Skeletal muscle cell (primary cell): ENCODE measurements around the gene KIAA0825.

Experiments used
- DNase-seq: peaks from one replicate; pipeline ENCODE4 v3.0.0-alpha.2; 2010; ENCODE audit warnings: low read depth
- H3K4me3 ChIP-seq: 2 replicates; pipeline ENCODE4 v1.5.1; 2011; ENCODE audit warnings: low read depth, mild to moderate bottlenecking, control low read depth, low read length, moderate library complexity

Gene KIAA0825

DNA sequence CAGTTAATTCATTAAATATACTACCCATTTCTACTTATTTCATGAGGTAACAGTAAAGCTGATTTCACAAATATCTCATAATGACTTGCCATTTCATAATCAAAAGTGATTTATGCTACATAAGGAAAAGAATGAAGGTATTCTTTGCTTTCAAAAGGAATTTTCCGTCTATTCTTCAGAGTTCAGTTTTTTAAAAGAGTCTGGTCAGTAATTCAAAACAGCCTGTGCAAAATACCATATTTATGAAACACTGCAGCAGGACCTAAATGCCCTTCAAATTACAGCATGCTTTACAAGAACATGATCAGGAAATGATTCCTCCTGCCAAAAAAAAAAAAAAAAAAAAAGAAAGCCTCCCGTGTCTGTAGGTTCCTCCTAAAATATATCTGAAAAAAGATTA, 154.7 kb downstream of the KIAA0825 start:
- H3K4me3 ChIP-seq, result no peak overlapping the region
- DNase-seq, result peak; percentile 13

DNA sequence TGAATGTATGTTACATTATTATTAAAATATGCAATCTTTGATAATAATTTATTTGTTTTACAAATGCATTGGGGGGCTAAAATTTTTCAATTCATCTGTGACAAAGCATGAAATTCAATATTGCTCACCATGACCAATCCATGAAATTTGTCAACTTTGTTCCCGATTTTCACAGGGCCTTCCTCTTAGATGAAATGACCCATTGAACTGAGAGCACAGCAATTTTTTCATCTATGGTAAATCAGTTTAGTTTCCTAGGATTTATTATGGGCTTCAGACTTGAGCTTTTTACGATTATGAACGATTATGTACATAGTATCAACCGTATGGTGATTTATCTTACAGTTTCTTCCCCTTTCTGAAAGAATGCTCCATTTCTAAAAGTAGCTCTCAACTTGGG, 157.3 kb downstream of the KIAA0825 start:
- DNase-seq, result no peak
- H3K4me3 ChIP-seq, result no peak overlapping the region

DNA sequence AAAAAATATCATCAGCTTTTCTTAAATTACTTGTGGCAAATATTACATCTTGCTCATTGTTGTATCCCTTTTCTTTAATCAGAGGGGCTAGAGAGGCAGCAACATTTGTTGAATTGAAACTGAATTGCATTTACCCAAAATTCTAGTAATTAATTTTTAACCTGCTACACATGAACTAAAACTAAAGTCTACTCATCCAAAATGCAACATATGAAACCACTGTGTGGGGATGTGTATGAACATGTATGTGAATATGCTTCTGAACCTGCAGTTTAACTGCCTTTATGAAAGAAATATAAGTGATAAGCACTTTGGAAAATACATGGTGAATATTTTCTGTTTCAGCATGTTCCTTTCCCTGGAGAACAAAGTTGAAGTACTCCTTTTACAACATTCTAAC, 158.5 kb downstream of the KIAA0825 start:
- DNase-seq, result no peak
- no peak overlapping the region for H3K4me3 ChIP-seq

DNA sequence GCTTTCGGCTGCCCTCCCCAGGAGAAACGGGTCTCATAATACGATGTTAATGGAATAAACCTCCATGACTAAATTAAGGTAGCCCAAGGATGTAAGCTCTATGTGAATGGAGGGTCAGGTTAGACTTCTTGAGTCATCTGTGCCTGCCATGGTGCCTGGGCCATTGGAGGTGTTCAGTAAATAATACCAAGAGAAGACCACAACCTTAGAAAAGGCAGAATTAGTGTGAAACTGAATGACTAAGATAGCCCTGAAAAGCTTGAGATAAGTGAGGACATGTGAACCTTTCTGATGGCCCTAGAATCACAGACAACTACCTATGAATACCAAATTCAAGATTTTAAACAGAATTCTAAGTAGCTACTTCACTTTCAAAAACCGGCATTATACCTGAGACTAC, 160.6 kb downstream of the KIAA0825 start:
- DNase-seq, result no peak
- no peak overlapping the region for H3K4me3 ChIP-seq

DNA sequence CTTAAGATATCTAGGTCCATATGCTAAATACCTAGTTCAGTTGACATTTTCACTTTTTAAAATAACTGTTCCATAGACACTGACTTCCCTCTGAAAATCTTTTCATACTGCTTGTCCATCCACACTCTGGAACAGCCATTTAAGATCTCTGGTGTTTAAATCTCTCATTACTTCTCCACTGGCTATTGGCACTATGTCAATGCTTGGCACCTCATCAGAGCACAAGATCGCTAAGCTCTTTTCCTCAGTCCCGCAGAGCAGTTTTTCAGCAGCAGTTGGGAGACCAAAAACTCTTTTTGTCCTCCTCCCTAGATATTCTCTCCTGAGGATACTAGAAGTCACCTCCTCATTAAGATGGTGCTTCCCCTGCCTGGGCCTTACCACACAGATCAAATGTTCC, 172.7 kb downstream of the KIAA0825 start:
- no peak overlapping the region for H3K4me3 ChIP-seq
- no peak for DNase-seq

DNA sequence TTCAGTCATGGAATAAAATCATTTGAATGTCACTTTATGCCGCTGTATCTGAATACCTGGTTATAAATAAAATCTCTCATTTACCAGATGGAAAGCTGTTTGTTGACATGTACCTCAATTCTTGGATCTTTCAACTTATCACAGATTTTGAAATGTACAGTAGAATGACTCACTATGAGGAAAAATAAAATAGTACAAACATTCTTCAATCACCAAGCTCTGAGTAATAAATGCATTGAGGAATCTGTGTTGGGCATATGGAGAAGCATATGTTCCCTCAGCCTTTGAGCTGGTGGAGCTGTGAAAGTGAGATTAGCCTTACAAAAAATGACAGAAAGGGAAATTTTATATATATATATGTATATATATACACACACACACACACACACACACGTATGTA, 175.4 kb downstream of the KIAA0825 start:
- DNase-seq, result no peak
- H3K4me3 ChIP-seq, result no peak overlapping the region

DNA sequence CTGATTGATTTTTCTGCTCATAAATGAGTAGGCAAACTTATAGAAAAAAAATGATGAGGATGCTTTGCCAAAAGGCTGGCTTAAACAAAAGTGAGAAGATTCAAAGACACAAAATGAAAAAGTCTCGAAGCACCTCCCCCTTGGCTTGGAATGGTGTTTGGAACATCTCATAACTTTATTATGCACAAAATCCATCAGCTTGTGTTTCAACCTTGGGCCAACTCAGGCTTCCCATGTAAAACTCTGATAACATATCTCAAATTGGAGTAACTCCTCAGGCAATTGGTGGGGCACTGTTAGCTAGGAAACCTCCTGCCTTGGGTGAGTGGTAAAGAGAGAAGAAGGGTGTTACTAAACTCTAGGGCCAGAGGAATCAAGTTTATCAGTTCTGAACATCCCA, 176.3 kb downstream of the KIAA0825 start:
- no peak overlapping the region for H3K4me3 ChIP-seq
- no peak for DNase-seq

DNA sequence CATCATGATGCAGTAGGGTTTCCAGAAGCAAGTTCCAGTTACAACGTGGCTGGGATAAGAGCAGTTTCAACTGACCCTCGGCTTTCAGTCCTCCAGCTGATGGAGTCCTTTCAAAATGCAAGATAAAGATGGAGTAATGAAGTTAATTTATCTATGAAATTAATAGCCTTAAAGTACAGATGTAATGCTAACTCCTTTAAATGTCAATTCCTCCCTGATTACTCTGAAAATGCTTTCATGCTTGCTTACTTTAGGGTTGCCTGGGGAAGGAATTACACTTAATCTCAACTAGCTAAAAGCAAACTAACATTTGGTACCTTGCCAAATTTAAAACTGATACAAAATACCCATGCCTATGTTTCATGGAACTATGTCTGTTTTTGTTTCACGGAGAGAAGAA, 178.4 kb downstream of the KIAA0825 start:
- H3K4me3 ChIP-seq, result no peak overlapping the region
- DNase-seq, result no peak

DNA sequence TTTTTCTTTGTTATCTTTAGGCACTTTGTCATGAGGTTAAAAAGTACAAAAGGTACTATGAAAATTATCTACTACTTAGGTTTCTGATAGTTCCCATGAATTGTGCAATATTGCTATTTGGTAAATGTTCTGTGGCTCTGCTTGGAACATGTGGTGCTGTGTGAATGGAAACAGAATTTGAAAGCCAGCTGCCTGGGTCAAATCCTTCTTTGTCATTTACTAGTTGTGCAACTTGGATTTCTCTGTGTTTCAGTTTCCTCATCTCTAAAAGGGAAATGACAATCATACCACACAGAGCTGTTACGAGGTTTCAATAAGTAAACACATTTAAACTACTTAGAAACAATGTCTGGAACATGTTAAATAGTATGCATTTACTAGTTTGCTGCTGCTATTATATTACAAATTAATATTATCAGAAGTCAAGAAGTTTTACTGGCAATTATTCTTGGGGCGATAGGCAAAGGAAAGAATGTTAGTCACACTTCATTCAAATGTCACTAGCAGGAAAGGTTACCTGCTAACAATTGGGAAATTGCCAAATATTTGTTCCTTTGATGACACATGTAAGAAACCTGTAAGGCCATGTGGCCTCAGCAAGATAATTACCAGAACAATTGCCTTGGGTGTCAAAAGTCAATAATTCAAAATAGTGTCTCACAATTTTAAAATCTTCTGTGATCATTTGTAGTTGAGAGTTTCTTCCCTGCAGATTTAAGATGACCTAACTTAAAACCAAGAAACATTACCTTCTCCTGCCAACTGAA, 184.8 kb downstream of the KIAA0825 start:
- H3K4me3 ChIP-seq, result no peak overlapping the region
- peak; percentile 93 for DNase-seq

DNA sequence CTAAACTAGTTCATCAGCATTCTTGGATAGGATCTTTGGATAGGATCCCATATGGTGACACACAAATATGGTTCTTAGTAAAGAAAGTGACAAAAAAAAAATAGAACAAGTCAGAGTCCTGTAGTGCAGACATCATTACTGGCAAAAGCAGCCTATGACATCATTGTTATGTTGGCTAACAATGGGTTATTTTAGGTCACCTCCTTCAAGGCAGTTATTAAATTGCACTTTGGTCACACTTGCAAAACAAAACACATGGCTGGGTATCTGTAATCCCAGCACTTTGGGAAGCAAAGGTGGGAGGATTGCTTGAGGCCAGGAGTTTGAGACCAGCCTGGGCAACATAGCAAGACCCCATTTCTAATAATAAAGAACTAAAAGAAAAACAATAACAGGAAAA, 185.9 kb downstream of the KIAA0825 start:
- no peak overlapping the region for H3K4me3 ChIP-seq
- DNase-seq, result peak; percentile 90

DNA sequence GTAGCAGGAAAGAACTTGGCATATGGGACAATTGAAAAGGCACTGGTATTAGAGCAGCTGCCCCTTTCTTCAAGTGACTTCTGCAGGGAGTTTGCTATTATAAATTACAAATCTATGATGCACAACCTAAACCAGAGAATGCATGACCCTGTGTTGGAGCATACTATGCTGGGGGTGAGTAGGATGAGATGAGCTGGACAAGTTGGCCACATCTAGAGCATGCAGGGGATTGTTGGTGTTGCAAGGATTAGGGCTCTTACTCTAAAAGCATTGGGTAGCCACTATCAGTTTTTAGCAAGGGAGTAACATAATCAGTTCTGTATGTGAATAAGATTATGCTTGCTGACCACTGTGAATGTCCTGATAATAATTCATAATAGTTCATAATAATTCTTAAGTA, 186.7 kb downstream of the KIAA0825 start:
- peak; percentile 64 for DNase-seq
- H3K4me3 ChIP-seq, result no peak overlapping the region

DNA sequence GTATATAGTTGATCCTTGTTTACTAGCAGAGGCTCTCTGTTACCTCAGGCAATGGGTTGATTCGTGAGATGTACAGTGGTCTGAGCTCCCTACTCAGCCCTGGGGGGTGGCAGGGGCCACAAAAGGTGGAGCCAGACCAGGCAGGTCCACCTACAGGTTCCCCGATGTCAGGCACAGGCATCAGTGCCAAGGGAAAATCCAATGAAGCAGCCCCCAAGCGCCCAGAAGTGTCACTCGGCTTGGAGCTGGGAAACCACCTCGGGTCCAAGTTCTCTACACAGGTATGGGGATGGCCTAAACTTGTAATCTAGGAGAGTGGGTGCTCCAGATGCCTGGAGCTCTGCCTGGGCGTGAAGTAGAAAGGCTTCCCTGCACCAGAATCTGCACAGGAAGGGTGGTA, 188.8 kb downstream of the KIAA0825 start:
- H3K4me3 ChIP-seq, result no peak overlapping the region
- no peak for DNase-seq

DNA sequence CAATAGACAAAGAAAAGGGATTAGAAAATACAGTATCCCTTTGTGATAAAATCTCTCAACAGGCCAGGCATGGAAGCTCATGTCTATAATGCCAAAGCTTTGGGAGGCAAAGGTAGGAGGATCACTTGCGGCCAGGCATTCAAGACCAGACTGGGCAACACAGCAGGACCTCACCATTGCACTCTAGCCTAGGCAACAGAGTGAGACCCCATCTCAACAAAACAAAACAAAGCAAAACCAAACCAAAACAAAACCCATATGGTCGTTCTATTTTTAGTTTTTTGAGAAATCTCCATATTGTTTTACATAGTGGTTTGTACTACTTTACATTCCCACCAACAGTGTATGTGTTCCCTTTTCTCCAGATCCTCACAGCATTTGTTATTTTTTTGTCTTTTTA, 193.0 kb downstream of the KIAA0825 start:
- DNase-seq, result no peak
- no peak overlapping the region for H3K4me3 ChIP-seq

DNA sequence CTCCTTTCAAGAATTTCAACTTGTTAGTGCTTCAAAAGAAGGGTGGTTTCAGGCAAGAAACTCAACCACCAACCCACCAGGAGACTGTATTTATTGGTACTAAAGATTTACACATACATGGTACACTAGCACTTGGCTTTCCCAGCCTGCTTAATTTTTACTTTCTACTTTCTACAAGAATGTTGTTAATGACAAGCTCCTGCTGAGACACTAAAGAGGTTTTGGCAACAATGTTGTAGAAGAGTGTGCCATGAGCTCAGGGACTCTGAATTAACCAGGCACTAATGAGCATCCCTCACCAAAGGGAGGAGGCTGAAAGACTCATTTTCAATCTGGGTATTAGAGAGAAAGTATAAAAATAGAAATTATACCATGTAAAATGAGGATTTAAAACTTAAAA, 195.0 kb downstream of the KIAA0825 start:
- no peak overlapping the region for H3K4me3 ChIP-seq
- no peak for DNase-seq

DNA sequence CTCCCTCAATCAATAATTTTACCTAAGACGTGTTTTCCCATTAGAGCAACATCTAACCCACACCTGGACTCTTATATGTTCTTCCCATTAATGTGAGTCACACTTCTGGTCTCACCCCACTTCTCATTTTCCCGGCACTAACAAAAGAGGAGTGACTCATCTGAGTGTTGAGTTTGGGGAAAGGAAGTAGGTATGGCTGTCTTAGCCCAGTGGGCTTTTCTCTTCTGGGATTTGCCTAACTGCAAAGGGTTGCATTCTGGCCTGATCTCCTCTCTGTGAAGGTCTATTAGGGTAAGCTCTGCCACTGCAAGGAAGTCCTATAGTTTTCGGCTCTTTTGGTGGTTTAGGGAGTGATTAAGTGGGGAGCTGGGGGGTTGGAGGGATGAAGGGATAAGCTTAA, 195.6 kb downstream of the KIAA0825 start:
- no peak overlapping the region for H3K4me3 ChIP-seq
- peak; percentile 71 for DNase-seq

DNA sequence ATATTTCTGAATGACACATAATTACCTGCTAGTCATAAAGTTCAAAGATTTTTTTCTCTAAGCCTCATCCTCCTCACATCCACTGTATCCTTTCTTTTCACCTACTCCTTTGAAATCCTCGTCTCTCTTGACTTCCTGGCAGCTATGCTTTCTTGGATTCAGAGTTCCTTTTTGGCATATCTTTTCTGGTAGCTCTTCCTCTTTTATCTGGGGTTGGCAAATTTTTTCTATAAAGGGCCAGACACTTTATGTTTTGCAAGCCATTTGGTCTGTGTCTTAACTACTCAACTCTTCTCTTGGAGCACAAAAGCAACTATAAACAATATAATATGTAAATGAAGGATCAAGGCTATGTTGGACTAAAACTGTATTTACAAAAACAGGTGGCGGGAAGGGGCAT, 197.5 kb downstream of the KIAA0825 start:
- DNase-seq, result no peak
- H3K4me3 ChIP-seq, result no peak overlapping the region

DNA sequence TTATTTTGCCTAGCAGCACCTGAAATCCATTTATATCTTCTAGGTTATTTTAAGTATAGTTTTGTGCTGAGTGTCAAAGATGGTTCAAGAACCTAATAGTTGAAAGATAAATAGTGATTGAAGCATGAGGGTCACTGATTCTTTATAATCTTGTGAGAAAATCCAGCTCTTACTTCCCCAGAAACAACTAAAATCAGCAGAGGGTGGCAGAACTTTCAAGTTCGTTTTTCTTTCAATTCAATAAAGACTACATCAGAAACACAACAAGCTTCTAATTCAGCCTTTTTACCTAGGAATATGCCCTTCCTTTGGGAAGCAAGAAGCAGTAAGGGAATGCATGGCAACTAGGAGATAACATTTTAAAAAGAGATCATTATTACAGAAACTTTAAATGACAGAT, 202.6 kb downstream of the KIAA0825 start:
- no peak for DNase-seq
- no peak overlapping the region for H3K4me3 ChIP-seq

DNA sequence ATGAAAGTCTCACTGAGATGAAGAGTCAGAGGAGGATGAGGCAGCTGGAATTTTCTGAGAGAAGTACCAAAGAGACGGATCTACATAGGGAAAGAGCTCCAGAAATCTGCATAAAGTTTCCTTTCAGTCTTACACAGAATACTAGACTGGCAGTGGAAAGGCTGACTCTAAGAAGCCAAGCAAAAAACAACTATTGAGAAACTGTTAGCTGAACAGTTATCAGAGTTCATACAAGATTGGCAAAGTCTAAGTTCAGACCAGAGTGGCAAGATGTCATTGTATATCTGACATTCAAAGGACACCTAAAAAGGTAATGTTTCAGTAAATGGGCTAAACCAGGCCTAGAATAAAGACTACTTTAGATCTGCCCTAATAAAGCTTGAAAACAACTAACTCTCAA, 209.0 kb downstream of the KIAA0825 start:
- no peak overlapping the region for H3K4me3 ChIP-seq
- DNase-seq, result no peak

DNA sequence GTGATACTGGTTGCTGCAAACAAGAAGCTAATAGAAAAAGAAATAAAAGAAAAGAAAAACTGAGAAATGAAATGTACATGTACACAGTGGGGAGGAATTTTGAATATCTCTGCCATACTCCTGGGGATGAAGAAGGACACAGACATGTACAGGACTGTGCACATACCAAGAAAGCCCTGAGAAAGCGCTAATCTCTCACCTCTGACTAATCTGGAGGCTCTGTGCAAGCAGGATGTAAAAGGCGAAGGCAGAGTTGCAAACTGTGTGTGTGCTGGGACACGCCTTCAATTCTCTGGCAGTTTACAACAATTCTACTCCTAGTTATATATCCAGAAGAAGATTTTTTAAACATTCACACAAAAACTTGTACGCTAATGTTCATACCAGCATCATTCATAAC, 211.4 kb downstream of the KIAA0825 start:
- H3K4me3 ChIP-seq, result no peak overlapping the region
- peak; percentile 29 for DNase-seq

DNA sequence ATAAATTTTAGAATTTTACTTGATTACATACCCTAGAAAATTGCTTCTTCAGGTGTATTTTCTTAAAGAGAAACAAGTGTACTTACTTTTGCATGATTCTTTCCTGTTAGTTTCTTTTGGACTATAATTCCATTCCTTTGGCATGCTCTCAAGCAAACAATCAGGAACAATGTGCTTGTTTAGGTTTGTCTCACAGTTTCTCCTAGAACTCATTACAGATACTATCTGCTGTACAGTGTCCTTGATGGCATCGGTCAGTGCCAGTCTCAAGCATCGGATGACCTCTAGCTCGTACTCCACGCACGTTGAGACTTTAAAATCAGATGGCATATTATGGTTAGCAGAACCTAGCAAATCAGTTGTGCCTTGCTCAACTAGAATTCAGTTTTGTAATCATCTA, 214.9 kb downstream of the KIAA0825 start:
- no peak overlapping the region for H3K4me3 ChIP-seq
- no peak for DNase-seq

DNA sequence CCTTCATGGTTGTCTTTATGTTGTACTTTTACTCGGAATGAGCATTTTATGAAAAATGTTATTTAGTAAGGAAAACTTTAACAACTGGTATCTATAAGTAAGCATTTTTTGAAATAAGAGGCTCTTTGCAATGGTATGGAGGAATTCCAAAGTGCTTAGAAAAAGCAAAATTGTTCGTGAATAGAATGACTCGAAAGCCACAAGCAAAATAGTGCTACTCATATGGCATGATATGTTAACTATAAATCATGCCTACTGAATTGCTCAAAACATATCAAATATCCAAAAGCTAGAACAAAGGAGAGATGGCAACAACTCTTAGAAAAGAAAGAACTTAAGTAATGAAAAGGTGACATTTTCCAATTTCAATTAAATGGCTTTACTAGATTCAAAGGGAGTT, 216.3 kb downstream of the KIAA0825 start:
- no peak for DNase-seq
- H3K4me3 ChIP-seq, result no peak overlapping the region

DNA sequence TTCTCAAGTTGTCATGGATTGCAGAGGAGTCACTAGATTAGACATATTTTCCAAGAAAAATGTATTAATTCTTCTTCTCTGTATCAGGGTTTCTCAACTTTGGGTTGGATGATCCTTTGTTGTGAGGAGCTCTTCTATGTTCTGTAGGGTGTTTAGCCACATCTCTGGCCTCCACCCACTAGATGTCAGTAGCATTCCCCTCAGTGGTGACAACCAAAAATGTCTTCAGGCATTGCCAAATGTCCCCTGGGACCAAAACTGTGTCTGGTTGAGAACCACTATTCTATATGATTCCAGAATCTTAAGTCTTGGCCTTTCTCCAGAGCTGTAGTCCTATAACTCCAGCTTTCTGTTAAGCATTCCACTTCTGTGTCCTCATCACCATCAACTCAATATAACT, 220.9 kb downstream of the KIAA0825 start:
- DNase-seq, result no peak
- no peak overlapping the region for H3K4me3 ChIP-seq
